IPS-18c (cell line): ENCODE results near the gene TRPM3.

ENCODE experiments used
- H3K4me3 ChIP-seq: 2 replicates; pipeline ENCODE4 v1.7.0; 2013; ENCODE audit warnings: low read depth, mild to moderate bottlenecking, low read length, moderate library complexity; ENCODE audit not compliant: insufficient read depth
- H3K9me3 ChIP-seq: one replicate; pipeline ENCODE4 v1.6.1; 2013; ENCODE audit warnings: mild to moderate bottlenecking, low read length, moderate library complexity; ENCODE audit not compliant: control insufficient read depth, insufficient read depth

TRPM3 gene

DNA sequence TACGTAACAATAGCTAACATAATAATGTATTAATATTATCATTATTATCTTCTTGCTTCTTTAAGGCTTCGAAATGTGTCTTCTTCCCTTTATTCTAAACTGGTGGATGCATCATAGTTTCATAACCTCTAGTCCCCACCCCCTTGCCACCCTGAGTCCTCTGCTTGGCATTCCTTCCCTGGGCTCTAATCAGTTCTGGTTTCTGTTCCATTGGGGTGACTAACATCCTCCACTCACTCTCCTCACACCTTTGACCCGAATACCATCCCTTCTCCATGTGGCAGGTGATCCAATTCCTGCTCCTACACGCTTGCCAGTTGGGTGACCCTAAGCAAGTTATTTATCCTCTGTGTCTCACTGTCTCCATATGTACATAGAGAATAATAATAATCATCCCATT is 286.1 kb downstream of the TRPM3 start:
- H3K9me3 ChIP-seq: no peaks in the 10 kb centered on the region
- H3K4me3 ChIP-seq: no peak overlapping the region

DNA sequence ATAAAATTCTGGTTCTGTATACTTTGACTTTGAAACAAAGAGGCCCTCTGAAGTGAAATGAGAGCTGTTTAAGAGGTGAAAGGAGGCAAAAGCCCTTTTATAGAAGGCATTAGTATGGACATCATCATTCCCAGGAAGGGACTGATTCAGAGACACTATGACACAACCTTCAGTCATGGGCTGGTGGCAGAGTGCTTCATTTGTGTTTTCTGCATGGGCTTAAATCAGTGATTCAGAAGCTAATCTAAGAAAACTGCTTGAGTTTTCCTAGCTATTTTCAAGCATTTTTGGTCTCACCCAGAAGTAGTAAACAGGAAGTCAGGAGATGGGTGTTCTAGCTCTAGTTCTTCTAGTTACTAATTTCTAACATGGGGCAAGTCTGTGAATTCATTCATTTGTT is 288.9 kb downstream of the TRPM3 start:
- H3K4me3 ChIP-seq: no peak overlapping the region

DNA sequence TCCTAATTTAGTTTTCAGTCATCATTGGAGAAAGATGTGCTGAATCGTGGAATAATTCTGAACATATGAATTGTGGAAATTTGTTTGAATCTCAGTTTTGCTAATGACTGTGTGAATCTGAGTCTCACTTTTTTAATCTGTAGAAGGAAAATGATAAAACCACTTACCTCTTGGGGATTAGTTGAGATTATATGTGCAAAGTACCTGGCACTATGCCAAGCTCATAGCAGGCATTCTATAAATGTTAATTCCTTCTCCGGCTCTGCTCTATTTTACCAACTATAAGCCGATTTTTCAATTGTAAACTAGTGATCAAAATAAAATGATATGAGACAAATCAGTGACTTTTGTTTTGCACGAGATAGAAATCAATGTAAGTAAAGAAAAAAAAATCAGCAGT is 290.8 kb downstream of the TRPM3 start:
- Histone ChIP-seq H3K9me3 (no peaks in the 10 kb centered on the region), H3K4me3 (no peak overlapping the region)

More for the DNA sequence above, 288.9 kb downstream of the TRPM3 start:
- H3K9me3 ChIP-seq: no peaks in the 10 kb centered on the region

DNA sequence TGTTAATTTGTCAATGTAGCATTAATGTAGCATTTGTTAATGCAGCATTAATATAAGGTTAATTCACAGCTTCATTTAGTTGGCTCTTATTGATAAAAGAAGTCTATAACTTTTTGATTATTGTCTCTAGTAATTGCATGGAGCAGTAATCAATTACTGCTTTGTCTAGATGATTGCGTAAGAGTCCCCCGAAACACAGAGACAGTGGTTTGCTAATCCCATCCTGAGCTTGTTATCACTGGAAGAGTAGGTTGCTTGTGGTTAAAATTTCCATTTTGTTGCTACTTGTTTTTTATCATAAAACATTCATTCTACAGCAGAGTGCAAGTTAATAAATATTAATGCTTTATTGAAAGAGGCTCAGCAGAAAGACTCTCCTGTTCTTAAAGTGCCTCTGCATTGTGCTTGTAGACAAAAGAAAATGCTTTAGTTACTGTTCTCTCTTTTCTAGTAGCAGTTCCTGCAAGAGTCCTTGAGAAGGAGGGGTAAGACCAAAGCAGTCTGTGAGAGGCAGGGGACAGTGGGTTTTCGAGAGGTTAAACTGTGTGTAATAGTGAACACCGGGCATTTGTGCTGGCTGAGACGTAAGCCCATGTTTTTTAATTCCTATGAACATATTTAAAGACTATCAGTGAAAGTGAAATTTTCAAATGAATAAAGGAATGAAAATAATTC is 291.7 kb downstream of the TRPM3 start:
- no peak overlapping the region for H3K4me3 ChIP-seq
- H3K9me3 ChIP-seq: no peaks in the 10 kb centered on the region

DNA sequence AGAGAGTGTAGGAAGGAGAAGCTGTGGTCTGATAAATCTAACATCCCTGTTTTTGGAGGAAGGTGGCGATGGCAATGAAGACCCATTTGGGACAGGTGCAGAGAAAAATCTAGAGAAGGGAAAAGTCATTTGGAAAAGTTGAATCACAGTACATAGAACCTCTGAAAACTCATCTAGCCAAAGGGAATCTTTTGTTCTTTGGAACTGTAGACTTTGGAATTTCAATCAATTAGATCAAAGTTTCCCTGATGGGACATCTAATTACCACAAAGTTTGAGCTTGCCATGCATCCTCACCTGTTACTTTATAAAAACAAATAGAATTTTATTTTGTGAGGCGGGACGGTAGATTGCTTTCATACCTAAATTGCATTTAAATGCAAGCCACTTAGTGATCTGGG is 294.9 kb downstream of the TRPM3 start:
- H3K4me3 ChIP-seq: no peak overlapping the region
- H3K9me3 ChIP-seq: no peaks in the 10 kb centered on the region

DNA sequence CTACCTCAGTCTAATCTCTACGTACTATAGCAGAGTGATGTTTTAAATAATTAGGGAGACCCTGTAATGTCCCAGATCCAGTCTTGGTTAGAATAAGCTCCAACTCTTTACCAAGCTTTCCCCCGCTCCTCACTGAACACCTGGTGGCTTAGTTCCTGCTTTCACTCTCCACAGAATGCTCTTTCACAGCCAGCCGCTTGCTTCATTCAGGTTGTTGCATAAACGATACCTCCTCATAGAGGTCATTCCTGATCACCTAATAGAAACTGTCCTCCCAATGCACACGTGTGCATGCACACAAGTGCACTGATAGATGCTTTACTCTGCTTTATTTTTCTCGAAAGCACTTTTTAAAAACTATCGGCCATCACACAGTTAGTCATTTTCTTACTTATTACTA is 298.1 kb downstream of the TRPM3 start:
- H3K9me3 ChIP-seq: no peaks in the 10 kb centered on the region

DNA sequence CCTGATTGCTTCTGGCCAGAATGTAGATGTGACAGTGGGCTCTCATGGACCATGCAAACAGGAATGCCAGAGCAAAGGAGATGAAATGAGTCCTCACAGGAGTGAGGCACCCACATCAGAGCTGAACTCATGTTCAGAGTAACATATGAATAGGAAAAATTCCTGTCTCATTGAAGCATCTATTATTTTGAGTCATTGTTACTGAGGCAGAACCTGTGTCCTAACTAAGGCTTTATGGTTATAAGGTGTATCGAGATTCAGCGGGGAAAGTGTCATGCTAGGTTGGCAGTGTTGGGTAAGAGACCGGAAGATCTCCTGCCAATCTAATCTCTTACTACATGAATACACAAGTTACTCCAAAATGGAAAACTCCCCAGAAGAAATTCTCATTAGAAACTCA is 304.1 kb downstream of the TRPM3 start:
- no peaks in the 10 kb centered on the region for H3K9me3 ChIP-seq
- H3K4me3 ChIP-seq: no peak overlapping the region

More for the DNA sequence above, 298.1 kb downstream of the TRPM3 start:
- H3K4me3 ChIP-seq: no peak overlapping the region

DNA sequence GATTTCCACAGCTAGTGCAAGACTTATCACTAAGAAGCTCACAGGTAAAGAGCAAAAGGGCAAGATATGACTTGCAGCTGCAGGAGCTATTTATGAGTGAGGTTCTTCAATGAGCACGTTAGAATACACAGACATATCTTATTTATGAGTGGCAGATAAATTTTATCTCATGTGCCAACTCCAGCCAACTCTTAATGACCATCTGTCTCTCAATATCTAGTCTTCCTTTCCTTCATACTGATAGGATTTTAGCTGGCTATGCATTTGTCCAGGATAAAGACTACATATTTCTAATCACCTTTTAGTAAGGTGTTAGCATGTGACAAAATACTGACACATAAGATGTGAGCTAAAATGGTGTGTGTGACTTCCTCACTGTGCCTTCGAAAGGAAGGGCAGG is 304.5 kb downstream of the TRPM3 start:
- no peak overlapping the region for H3K4me3 ChIP-seq
- no peaks in the 10 kb centered on the region for H3K9me3 ChIP-seq

DNA sequence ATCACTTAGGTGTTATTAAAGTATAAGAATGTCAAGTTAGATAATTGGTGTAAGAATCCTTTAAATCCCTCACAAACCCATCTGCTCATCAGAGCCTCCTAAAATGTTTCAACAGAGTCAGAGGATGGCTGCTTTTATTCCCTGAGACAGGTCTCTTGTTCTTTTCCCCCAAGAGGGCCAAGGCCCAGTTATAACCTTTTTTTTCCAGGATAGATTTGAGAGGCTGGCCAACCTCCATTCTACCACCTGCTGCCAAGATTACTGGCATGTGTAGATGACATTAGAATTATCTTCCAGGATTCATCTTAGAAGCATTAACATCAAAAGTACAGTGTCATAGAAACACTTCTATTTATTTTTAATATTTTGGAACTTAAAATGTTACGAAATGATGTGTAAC is 305.1 kb downstream of the TRPM3 start:
- H3K9me3 ChIP-seq: no peaks in the 10 kb centered on the region
- H3K4me3 ChIP-seq: no peak overlapping the region

DNA sequence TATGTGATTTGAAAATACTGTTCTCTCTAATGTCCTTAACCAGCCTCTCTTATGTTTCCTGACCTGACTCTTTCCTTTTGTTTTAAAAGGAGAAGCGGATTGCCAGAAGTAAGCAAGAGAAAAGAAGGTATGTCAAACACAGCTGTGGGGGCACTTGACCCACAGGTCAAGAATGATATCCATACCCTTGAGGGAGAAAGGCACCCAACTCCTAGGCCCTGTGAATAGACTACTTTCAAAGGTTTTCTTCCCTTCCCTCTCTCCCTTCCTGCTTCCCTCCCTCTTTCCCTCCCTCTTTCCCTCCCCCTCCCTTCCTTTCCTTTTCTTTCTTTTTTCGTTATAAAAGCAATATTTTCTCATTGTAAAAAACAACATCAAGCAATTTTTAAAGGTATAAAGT is 306.8 kb downstream of the TRPM3 start:
- Histone ChIP-seq H3K9me3 (no peaks in the 10 kb centered on the region), H3K4me3 (no peak overlapping the region)

DNA sequence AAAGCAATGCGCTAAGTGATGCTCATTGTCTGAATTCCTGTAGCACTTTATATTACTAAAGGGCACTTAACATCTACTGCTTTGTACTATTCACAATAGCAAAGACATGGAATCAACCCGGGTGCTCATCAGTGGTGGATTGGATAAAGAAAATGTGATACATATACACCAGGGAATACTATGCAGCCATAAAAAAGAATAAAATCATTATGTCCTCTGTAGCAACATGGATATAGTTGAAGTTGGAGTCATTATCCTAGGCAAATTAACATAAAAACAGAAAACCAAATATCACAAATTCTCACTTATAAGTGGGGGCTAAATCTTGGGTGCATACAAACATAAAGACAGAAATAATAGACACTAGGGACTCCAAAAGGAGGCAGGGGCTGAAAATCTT is 308.3 kb downstream of the TRPM3 start:
- Histone ChIP-seq H3K9me3 (no peaks in the 10 kb centered on the region), H3K4me3 (no peak overlapping the region)

DNA sequence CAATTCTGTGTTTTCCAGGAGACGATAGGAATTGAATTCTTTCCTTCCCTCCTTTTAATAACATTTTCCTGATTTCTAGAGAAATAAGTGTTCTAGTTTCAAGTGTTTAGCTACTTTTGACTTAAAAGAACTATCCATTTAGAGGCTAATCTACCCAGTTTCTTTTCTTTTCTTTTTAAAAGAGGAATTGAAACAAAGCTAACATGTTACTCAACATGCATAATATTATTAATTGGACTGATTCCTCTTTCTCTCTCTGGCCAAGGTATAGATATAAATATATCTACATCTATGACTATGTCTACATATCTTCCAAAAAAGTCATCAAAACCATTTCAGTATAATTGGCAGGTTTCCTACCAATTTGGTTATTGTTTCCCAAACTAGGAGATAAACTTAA is 309.8 kb downstream of the TRPM3 start:
- Histone ChIP-seq H3K4me3 (no peak overlapping the region), H3K9me3 (no peaks in the 10 kb centered on the region)

DNA sequence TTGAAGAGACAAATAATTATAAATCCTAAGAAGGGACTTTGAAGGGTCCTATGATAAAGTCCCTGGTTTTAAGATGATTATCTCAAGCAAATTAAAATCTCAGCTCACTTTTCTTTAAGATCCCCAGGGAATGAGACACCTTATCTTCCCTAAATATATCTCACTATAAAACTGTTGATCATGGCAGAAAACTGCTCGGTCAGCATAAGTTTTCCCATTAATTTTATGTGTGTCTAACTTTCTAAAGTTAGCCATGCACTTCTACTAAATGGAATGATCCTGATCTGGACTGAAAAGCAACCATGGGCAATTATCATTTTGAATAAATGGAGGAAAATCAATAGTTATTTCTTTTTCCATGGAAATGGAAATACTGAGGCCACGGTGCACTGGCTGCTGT is 314.5 kb downstream of the TRPM3 start:
- no peak overlapping the region for H3K4me3 ChIP-seq
- H3K9me3 ChIP-seq: no peaks in the 10 kb centered on the region

DNA sequence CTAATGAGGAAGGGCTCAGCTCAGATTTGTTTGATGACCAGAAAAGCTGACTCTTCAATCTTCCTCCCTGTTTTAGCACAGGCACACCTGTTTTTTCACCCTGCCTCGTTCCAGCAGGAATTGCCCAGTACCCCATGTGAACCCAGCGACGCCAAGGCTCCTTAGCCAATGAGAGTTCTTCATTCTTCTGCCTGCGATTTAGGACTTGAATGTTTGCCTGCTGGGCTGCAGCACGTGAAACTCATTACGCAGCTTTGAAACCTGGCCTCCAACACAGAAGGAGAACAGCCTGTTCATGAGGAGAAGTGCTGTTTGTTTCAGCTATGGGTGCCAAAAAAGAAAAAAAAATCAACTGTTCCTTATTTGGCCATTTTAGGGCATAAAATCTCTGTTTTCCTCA is 315.5 kb downstream of the TRPM3 start:
- no peak overlapping the region for H3K4me3 ChIP-seq
- H3K9me3 ChIP-seq: no peaks in the 10 kb centered on the region

DNA sequence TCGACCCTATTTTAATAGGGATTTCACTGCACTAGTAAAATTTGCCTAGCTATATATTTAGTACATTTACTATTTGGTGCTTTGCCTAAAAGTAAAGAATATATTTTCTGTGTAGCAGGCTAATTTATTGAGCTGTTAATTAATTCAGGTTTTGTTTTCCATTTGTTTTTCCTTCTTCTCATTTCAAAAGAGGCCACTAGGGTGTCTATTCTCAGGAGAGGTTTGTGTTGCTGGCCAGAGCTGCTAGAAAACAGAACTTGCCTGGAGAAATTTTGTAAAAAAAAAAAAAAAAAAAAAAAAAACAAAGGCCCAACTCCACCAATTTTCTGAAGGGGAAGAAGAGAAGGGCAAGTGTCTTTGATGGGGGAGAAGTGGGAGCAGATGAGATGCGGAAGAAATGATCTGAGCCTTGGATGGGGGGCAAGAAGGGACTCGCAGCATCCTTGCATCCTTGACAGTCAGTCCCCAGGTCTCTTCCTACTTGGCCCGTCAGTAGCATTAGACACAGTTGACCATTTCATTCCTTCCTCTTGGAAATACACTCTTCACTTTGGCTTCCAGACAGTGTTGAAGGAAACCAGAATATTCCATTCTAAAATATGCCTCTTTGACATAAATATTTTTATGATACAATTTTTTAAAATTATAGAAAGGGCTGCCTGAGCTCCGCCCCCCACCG is 318.5 kb downstream of the TRPM3 start:
- Histone ChIP-seq H3K4me3 (no peak overlapping the region), H3K9me3 (no peaks in the 10 kb centered on the region)

DNA sequence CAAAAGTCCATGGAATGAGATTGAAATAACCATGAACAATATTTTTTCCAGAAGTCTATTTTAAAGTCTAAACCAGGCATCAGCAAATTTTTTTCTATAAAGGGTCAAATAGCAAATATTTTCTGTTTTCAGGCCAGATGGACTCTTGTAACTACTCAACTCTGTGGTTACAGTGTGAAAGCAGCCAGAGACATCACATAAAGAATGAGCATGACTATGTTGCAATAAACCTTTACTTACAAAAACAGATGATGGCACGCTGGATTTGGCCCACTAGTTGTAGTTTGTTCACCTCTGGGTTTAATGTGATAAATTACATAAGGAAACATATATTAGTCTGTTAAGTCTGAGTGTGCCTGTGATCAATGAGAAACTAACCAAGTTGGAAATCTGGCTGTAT is 319.2 kb downstream of the TRPM3 start:
- H3K9me3 ChIP-seq: no peaks in the 10 kb centered on the region
- no peak overlapping the region for H3K4me3 ChIP-seq

DNA sequence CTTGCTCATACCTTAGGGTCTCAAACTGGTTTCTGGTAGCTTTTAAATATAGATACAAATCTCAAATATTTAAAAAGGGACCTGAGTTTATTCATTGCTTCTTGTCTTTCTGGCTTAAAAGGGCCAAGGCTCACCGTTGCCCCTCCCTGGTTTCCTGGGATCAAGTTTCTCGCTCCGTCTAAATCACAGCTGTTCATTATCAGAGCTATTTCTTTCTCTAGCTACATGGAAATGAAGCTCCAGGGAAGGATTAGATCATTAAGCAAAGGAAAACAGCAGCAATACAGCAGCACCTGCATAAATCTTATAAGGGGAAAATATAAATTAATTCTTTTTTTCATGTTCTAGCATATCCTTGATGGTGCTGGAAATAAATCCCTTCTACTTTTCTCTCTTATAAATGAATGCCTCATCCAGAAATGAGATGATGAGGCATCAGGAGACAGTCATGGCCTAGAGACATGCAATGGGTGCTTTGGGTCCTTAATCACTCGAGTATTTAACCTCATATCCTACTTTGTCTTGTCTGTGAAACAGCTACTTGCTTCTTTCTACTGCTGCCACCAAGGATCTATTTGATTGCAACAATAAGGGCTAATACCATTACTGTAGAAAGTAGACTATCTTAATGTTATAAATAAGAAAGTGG is 320.1 kb downstream of the TRPM3 start:
- Histone ChIP-seq H3K4me3 (no peak overlapping the region), H3K9me3 (no peaks in the 10 kb centered on the region)

DNA sequence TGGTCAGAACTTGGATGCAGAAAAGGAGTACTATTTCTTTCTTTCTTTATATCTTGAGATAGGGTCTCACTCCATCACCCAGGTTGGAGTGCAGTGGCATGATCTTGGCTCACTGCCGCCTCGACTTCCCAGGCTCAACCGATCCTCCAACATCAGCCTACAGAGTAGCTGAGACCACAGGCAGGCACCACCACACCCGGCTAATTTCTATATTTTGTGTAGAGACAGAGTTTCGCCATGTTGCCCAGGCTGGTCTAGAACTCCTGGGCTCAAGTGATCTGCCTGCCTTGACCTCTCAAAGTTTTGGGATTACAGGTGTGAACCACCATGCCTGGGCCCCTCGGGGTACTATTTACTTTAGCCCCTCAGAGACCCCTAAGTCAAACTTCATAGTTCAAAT is 323.4 kb downstream of the TRPM3 start:
- H3K4me3 ChIP-seq: no peak overlapping the region
- H3K9me3 ChIP-seq: no peaks in the 10 kb centered on the region
